ENCODE measurements around the gene BDKRB2.

DNA sequence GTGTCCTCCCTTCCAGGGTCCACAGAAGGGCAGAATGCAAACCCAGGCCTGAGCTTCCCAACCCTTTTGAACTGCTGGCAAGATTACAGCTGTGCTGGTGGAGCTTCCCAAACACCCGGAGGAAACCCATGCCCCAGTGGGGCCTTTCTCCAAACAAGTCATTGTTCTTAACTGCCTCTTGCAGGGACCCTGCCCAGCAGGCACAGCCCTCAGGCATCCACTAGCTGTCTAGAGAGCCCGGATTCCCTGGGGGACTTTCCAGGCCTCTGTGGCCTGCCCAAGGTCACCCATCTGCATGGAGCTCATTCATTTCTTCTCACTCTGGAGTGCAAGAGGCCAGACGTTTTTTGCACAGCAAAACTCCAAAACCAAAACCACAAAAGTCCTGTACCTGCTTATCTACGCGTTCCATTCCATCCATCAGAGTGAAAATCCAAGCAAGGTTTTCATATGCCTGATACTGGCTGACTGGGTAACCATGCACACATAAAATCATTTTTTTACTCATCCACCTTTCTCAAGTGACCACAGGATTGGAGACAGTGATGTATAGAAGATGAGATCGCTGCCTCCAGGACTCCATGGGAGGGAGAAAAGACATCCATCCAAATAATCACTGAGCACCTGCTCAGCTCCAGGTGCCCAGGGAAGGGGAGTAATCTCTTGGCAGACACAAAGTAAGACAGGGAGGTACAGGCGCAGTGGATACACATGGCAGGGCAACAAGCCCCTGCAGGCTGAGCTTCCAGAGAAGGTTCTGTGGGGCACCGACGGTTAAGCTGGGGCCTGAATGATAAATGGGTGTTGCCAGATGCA, 17.2 kb upstream of the BDKRB2 start:
- TF ChIP-seq, protein P1, sequence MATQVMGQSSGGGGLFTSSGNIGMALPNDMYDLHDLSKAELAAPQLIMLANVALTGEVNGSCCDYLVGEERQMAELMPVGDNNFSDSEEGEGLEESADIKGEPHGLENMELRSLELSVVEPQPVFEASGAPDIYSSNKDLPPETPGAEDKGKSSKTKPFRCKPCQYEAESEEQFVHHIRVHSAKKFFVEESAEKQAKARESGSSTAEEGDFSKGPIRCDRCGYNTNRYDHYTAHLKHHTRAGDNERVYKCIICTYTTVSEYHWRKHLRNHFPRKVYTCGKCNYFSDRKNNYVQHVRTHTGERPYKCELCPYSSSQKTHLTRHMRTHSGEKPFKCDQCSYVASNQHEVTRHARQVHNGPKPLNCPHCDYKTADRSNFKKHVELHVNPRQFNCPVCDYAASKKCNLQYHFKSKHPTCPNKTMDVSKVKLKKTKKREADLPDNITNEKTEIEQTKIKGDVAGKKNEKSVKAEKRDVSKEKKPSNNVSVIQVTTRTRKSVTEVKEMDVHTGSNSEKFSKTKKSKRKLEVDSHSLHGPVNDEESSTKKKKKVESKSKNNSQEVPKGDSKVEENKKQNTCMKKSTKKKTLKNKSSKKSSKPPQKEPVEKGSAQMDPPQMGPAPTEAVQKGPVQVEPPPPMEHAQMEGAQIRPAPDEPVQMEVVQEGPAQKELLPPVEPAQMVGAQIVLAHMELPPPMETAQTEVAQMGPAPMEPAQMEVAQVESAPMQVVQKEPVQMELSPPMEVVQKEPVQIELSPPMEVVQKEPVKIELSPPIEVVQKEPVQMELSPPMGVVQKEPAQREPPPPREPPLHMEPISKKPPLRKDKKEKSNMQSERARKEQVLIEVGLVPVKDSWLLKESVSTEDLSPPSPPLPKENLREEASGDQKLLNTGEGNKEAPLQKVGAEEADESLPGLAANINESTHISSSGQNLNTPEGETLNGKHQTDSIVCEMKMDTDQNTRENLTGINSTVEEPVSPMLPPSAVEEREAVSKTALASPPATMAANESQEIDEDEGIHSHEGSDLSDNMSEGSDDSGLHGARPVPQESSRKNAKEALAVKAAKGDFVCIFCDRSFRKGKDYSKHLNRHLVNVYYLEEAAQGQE (IDR thresholded peaks at IDR 0.05; ENCODE audit: unreplicated experiment), result no peak
- TF ChIP-seq, protein P2, sequence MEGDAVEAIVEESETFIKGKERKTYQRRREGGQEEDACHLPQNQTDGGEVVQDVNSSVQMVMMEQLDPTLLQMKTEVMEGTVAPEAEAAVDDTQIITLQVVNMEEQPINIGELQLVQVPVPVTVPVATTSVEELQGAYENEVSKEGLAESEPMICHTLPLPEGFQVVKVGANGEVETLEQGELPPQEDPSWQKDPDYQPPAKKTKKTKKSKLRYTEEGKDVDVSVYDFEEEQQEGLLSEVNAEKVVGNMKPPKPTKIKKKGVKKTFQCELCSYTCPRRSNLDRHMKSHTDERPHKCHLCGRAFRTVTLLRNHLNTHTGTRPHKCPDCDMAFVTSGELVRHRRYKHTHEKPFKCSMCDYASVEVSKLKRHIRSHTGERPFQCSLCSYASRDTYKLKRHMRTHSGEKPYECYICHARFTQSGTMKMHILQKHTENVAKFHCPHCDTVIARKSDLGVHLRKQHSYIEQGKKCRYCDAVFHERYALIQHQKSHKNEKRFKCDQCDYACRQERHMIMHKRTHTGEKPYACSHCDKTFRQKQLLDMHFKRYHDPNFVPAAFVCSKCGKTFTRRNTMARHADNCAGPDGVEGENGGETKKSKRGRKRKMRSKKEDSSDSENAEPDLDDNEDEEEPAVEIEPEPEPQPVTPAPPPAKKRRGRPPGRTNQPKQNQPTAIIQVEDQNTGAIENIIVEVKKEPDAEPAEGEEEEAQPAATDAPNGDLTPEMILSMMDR (conservative IDR thresholded peaks at IDR 0.05; ENCODE audit: low read depth in 2 of 2), result no peak
- TF ChIP-seq JUNB (IDR thresholded peaks at IDR 0.05; ENCODE audit: unreplicated experiment) (no peak), CREB1 (CRISPR knock-in tag; IDR thresholded peaks at IDR 0.05; ENCODE audit: low read depth) (no peak)

Data from GM23338 (cell line).